ENCODE data around the gene SPINK8.
"Not testable (repeated sequence)": the region's sequence is repeated elsewhere in the genome, so short reads cannot be mapped to it uniquely, and the experiment has no call there.

The SPINK8 gene

GRCh38 chr3:48334605-48335004, 1.1 kb upstream of the SPINK8 start:
- no peak overlapping the region for H3K27ac ChIP-seq (ENCODE audit: low read depth, low read length)
- no peaks in the 10 kb centered on the region for H3K27me3 ChIP-seq (ENCODE audit: control insufficient read depth in 1 of 2, insufficient read depth in 2 of 2, low read length in 2 of 2)
- H3K9me3 ChIP-seq (ENCODE audit: control insufficient read depth in 1 of 2, low read length in 2 of 2), result no peaks in the 10 kb centered on the region
- H3K9ac ChIP-seq (ENCODE audit: low read depth in 1 of 2, low read length in 2 of 2), result no peak overlapping the region
- no peaks in the 10 kb centered on the region for H3K4me1 ChIP-seq (ENCODE audit: control insufficient read depth in 1 of 2, insufficient read depth in 2 of 2, low read length in 2 of 2)
- no peaks in the 10 kb centered on the region for H3K36me3 ChIP-seq (ENCODE audit: control insufficient read depth in 1 of 2, insufficient read depth in 2 of 2, low read length in 2 of 2)
- H3K4me3 ChIP-seq (ENCODE audit: low read depth in 1 of 2, low read length in 2 of 2), result no peak overlapping the region

- not testable (repeated sequence) for H3K9me3 ChIP-seq (ENCODE audit: control insufficient read depth in 1 of 2, low read length in 2 of 2); H3K27me3 ChIP-seq (ENCODE audit: control insufficient read depth in 1 of 2, insufficient read depth in 2 of 2, low read length in 2 of 2); H3K4me3 ChIP-seq (ENCODE audit: low read depth in 1 of 2, low read length in 2 of 2); H3K9ac ChIP-seq (ENCODE audit: low read depth in 1 of 2, low read length in 2 of 2); H3K36me3 ChIP-seq (ENCODE audit: control insufficient read depth in 1 of 2, insufficient read depth in 2 of 2, low read length in 2 of 2); H3K4me1 ChIP-seq (ENCODE audit: control insufficient read depth in 1 of 2, insufficient read depth in 2 of 2, low read length in 2 of 2); H3K27ac ChIP-seq (ENCODE audit: low read depth, low read length)
Observed at GRCh38 chr3:48331706-48332435, 1.6 kb downstream of the SPINK8 start.

- Histone ChIP-seq H3K27ac (ENCODE audit: low read depth, low read length) (no peak overlapping the region), H3K9me3 (ENCODE audit: control insufficient read depth in 1 of 2, low read length in 2 of 2) (peaks cover 0 to 2% of the 10 kb centered on the region in 2 donors), H3K9ac (ENCODE audit: low read depth in 1 of 2, low read length in 2 of 2) (no peak overlapping the region), H3K27me3 (ENCODE audit: control insufficient read depth in 1 of 2, insufficient read depth in 2 of 2, low read length in 2 of 2) (no peaks in the 10 kb centered on the region), H3K4me1 (ENCODE audit: control insufficient read depth in 1 of 2, insufficient read depth in 2 of 2, low read length in 2 of 2) (no peaks in the 10 kb centered on the region), H3K36me3 (ENCODE audit: control insufficient read depth in 1 of 2, insufficient read depth in 2 of 2, low read length in 2 of 2) (no peaks in the 10 kb centered on the region), H3K4me3 (ENCODE audit: low read depth in 1 of 2, low read length in 2 of 2) (no peak overlapping the region)
Observed at GRCh38 chr3:48320996-48321395, 12.5 kb downstream of the SPINK8 start.

- no peak overlapping the region for H3K4me3 ChIP-seq (ENCODE audit: low read depth in 1 of 2, low read length in 2 of 2)
- H3K27ac ChIP-seq (ENCODE audit: low read depth, low read length), result no peak overlapping the region
- no peaks in the 10 kb centered on the region for H3K27me3 ChIP-seq (ENCODE audit: control insufficient read depth in 1 of 2, insufficient read depth in 2 of 2, low read length in 2 of 2)
- peaks cover 10 to 14% of the 10 kb centered on the region in 2 donors for H3K9me3 ChIP-seq (ENCODE audit: control insufficient read depth in 1 of 2, low read length in 2 of 2)
- H3K36me3 ChIP-seq (ENCODE audit: control insufficient read depth in 1 of 2, insufficient read depth in 2 of 2, low read length in 2 of 2), result no peaks in the 10 kb centered on the region
- no peaks in the 10 kb centered on the region for H3K4me1 ChIP-seq (ENCODE audit: control insufficient read depth in 1 of 2, insufficient read depth in 2 of 2, low read length in 2 of 2)
- H3K9ac ChIP-seq (ENCODE audit: low read depth in 1 of 2, low read length in 2 of 2), result no peak overlapping the region
Observed at GRCh38 chr3:48318713-48319468, 14.6 kb downstream of the SPINK8 start.

GRCh38 chr3:48314542-48314941, 18.9 kb downstream of the SPINK8 start:
- Histone ChIP-seq H3K9ac (ENCODE audit: low read depth in 1 of 2, low read length in 2 of 2) (no peak overlapping the region), H3K36me3 (ENCODE audit: control insufficient read depth in 1 of 2, insufficient read depth in 2 of 2, low read length in 2 of 2) (no peaks in the 10 kb centered on the region), H3K4me3 (ENCODE audit: low read depth in 1 of 2, low read length in 2 of 2) (no peak overlapping the region), H3K27me3 (ENCODE audit: control insufficient read depth in 1 of 2, insufficient read depth in 2 of 2, low read length in 2 of 2) (no peaks in the 10 kb centered on the region), H3K4me1 (ENCODE audit: control insufficient read depth in 1 of 2, insufficient read depth in 2 of 2, low read length in 2 of 2) (no peaks in the 10 kb centered on the region), H3K27ac (ENCODE audit: low read depth, low read length) (no peak overlapping the region), H3K9me3 (ENCODE audit: control insufficient read depth in 1 of 2, low read length in 2 of 2) (peaks cover 10 to 14% of the 10 kb centered on the region in 2 donors)

- Histone ChIP-seq H3K36me3 (ENCODE audit: control insufficient read depth in 1 of 2, insufficient read depth in 2 of 2, low read length in 2 of 2) (no peaks in the 10 kb centered on the region), H3K27ac (ENCODE audit: low read depth, low read length) (no peak overlapping the region), H3K9ac (ENCODE audit: low read depth in 1 of 2, low read length in 2 of 2) (no peak overlapping the region), H3K27me3 (ENCODE audit: control insufficient read depth in 1 of 2, insufficient read depth in 2 of 2, low read length in 2 of 2) (peaks cover 0 to 5% of the 10 kb centered on the region in 2 donors), H3K4me1 (ENCODE audit: control insufficient read depth in 1 of 2, insufficient read depth in 2 of 2, low read length in 2 of 2) (peaks cover 4 to 5% of the 10 kb centered on the region in 2 donors), H3K9me3 (ENCODE audit: control insufficient read depth in 1 of 2, low read length in 2 of 2) (no peaks in the 10 kb centered on the region), H3K4me3 (ENCODE audit: low read depth in 1 of 2, low read length in 2 of 2) (no peak overlapping the region)
Observed at GRCh38 chr3:48306860-48307530, 26.5 kb downstream of the SPINK8 start.

- no peaks in the 10 kb centered on the region for H3K9me3 ChIP-seq (ENCODE audit: control insufficient read depth in 1 of 2, low read length in 2 of 2)
- peaks cover 7 to 8% of the 10 kb centered on the region in 2 donors for H3K4me1 ChIP-seq (ENCODE audit: control insufficient read depth in 1 of 2, insufficient read depth in 2 of 2, low read length in 2 of 2)
- H3K36me3 ChIP-seq (ENCODE audit: control insufficient read depth in 1 of 2, insufficient read depth in 2 of 2, low read length in 2 of 2), result no peaks in the 10 kb centered on the region
- no peak overlapping the region for H3K27ac ChIP-seq (ENCODE audit: low read depth, low read length)
- H3K9ac ChIP-seq (ENCODE audit: low read depth in 1 of 2, low read length in 2 of 2), result no peak overlapping the region
- H3K4me3 ChIP-seq (ENCODE audit: low read depth in 1 of 2, low read length in 2 of 2), result no peak overlapping the region
- peaks cover 0 to 5% of the 10 kb centered on the region in 2 donors for H3K27me3 ChIP-seq (ENCODE audit: control insufficient read depth in 1 of 2, insufficient read depth in 2 of 2, low read length in 2 of 2)
Observed at GRCh38 chr3:48306290-48306689, 27.2 kb downstream of the SPINK8 start.

- Histone ChIP-seq H3K9me3 (ENCODE audit: control insufficient read depth in 1 of 2, low read length in 2 of 2) (no peaks in the 10 kb centered on the region), H3K4me1 (ENCODE audit: control insufficient read depth in 1 of 2, insufficient read depth in 2 of 2, low read length in 2 of 2) (peaks cover 9 to 10% of the 10 kb centered on the region in 2 donors), H3K9ac (ENCODE audit: low read depth in 1 of 2, low read length in 2 of 2) (no peak overlapping the region), H3K27ac (ENCODE audit: low read depth, low read length) (no peak overlapping the region), H3K4me3 (ENCODE audit: low read depth in 1 of 2, low read length in 2 of 2) (no peak overlapping the region), H3K27me3 (ENCODE audit: control insufficient read depth in 1 of 2, insufficient read depth in 2 of 2, low read length in 2 of 2) (peaks cover 0 to 5% of the 10 kb centered on the region in 2 donors), H3K36me3 (ENCODE audit: control insufficient read depth in 1 of 2, insufficient read depth in 2 of 2, low read length in 2 of 2) (no peaks in the 10 kb centered on the region)
Observed at GRCh38 chr3:48305396-48305795, 28.1 kb downstream of the SPINK8 start.

GRCh38 chr3:48303021-48303420, 30.4 kb downstream of the SPINK8 start:
- Histone ChIP-seq H3K9ac (ENCODE audit: low read depth in 1 of 2, low read length in 2 of 2) (no peak overlapping the region), H3K27me3 (ENCODE audit: control insufficient read depth in 1 of 2, insufficient read depth in 2 of 2, low read length in 2 of 2) (peaks cover 0 to 5% of the 10 kb centered on the region in 2 donors), H3K27ac (ENCODE audit: low read depth, low read length) (no peak overlapping the region), H3K4me1 (ENCODE audit: control insufficient read depth in 1 of 2, insufficient read depth in 2 of 2, low read length in 2 of 2) (peaks cover 16 to 19% of the 10 kb centered on the region in 2 donors), H3K4me3 (ENCODE audit: low read depth in 1 of 2, low read length in 2 of 2) (no peak overlapping the region), H3K9me3 (ENCODE audit: control insufficient read depth in 1 of 2, low read length in 2 of 2) (no peaks in the 10 kb centered on the region), H3K36me3 (ENCODE audit: control insufficient read depth in 1 of 2, insufficient read depth in 2 of 2, low read length in 2 of 2) (peaks cover 0 to 5% of the 10 kb centered on the region in 2 donors)

GRCh38 chr3:48301800-48302166, 31.7 kb downstream of the SPINK8 start:
- Histone ChIP-seq H3K4me1 (ENCODE audit: control insufficient read depth in 1 of 2, insufficient read depth in 2 of 2, low read length in 2 of 2) (peaks cover 16 to 19% of the 10 kb centered on the region in 2 donors), H3K9me3 (ENCODE audit: control insufficient read depth in 1 of 2, low read length in 2 of 2) (no peaks in the 10 kb centered on the region), H3K36me3 (ENCODE audit: control insufficient read depth in 1 of 2, insufficient read depth in 2 of 2, low read length in 2 of 2) (peaks cover 5 to 18% of the 10 kb centered on the region in 2 donors), H3K9ac (ENCODE audit: low read depth in 1 of 2, low read length in 2 of 2) (peak overlapping the region; percentile 76 to 82), H3K4me3 (ENCODE audit: low read depth in 1 of 2, low read length in 2 of 2) (peak overlapping the region; percentile 78 to 90), H3K27me3 (ENCODE audit: control insufficient read depth in 1 of 2, insufficient read depth in 2 of 2, low read length in 2 of 2) (peaks cover 0 to 2% of the 10 kb centered on the region in 2 donors), H3K27ac (ENCODE audit: low read depth, low read length) (peak overlapping the region; percentile 97)
